KOPT-K1 (cell line): ENCODE measurements around the gene RXRA.

ENCODE experiments used
- H3K27ac ChIP-seq: fragments of 200-600 bp; sonication (generic); 2 replicates; pipeline ENCODE4 v1.5.1; 2016; ENCODE audit warnings: antibody characterized with exemption, mild to moderate bottlenecking, low read depth, low read length; ENCODE audit not compliant: poor library complexity, severe bottlenecking
- H3K36me3 ChIP-seq: fragments of 200-600 bp; sonication (generic); 2 replicates; pipeline ENCODE4 v1.5.1; 2017; ENCODE audit warnings: antibody characterized with exemption, mild to moderate bottlenecking, low read length, moderate library complexity; ENCODE audit not compliant: insufficient read depth
- H3K9me3 ChIP-seq: fragments of 200-600 bp; sonication (generic); 2 replicates; pipeline ENCODE4 v1.5.1; 2017; ENCODE audit warnings: antibody characterized with exemption, low read length, mild to moderate bottlenecking; ENCODE audit not compliant: insufficient read depth, poor library complexity, severe bottlenecking

RXRA gene

GRCh38 chr9:134290603-134291451, 35.4 kb upstream of the RXRA start:
- Histone ChIP-seq H3K36me3 (no peaks in the 10 kb centered on the region), H3K9me3 (no peaks in the 10 kb centered on the region), H3K27ac (no peak overlapping the region)

- H3K36me3 ChIP-seq = no peaks in the 10 kb centered on the region
- no peaks in the 10 kb centered on the region for H3K9me3 ChIP-seq
- H3K27ac ChIP-seq = no peak overlapping the region
Measured at GRCh38 chr9:134291452-134291881, 34.8 kb upstream of the RXRA start.

- Histone ChIP-seq H3K9me3 (no peaks in the 10 kb centered on the region), H3K36me3 (no peaks in the 10 kb centered on the region), H3K27ac (no peak overlapping the region)
Measured at GRCh38 chr9:134291961-134292871, 34.0 kb upstream of the RXRA start.

- Histone ChIP-seq H3K36me3 (no peaks in the 10 kb centered on the region), H3K9me3 (no peaks in the 10 kb centered on the region), H3K27ac (no peak overlapping the region)
Measured at GRCh38 chr9:134293031-134293521, 33.2 kb upstream of the RXRA start.

GRCh38 chr9:134293611-134294152, 32.6 kb upstream of the RXRA start:
- H3K36me3 ChIP-seq = no peaks in the 10 kb centered on the region
- no peaks in the 10 kb centered on the region for H3K9me3 ChIP-seq
- no peak overlapping the region for H3K27ac ChIP-seq

- no peaks in the 10 kb centered on the region for H3K36me3 ChIP-seq
- H3K9me3 ChIP-seq = no peaks in the 10 kb centered on the region
- no peak overlapping the region for H3K27ac ChIP-seq
Measured at GRCh38 chr9:134294153-134295071, 31.8 kb upstream of the RXRA start.

- Histone ChIP-seq H3K27ac (no peak overlapping the region), H3K9me3 (no peaks in the 10 kb centered on the region), H3K36me3 (no peaks in the 10 kb centered on the region)
Measured at GRCh38 chr9:134295101-134295745, 31.0 kb upstream of the RXRA start.

- Histone ChIP-seq H3K27ac (no peak overlapping the region), H3K36me3 (no peaks in the 10 kb centered on the region), H3K9me3 (no peaks in the 10 kb centered on the region)
Measured at GRCh38 chr9:134295746-134296250, 30.5 kb upstream of the RXRA start.

GRCh38 chr9:134296301-134297082, 29.8 kb upstream of the RXRA start:
- Histone ChIP-seq H3K27ac (no peak overlapping the region), H3K9me3 (no peaks in the 10 kb centered on the region), H3K36me3 (no peaks in the 10 kb centered on the region)

GRCh38 chr9:134297083-134297410, 29.2 kb upstream of the RXRA start:
- no peaks in the 10 kb centered on the region for H3K9me3 ChIP-seq
- no peak overlapping the region for H3K27ac ChIP-seq
- no peaks in the 10 kb centered on the region for H3K36me3 ChIP-seq

GRCh38 chr9:134297576-134297975, 28.7 kb upstream of the RXRA start:
- Histone ChIP-seq H3K9me3 (no peaks in the 10 kb centered on the region), H3K36me3 (no peaks in the 10 kb centered on the region), H3K27ac (no peak overlapping the region)

- Histone ChIP-seq H3K9me3 (no peaks in the 10 kb centered on the region), H3K36me3 (no peaks in the 10 kb centered on the region), H3K27ac (no peak overlapping the region)
Measured at GRCh38 chr9:134298000-134298399, 28.3 kb upstream of the RXRA start.

- Histone ChIP-seq H3K27ac (no peak overlapping the region), H3K36me3 (no peaks in the 10 kb centered on the region), H3K9me3 (no peaks in the 10 kb centered on the region)
Measured at GRCh38 chr9:134299068-134299467, 27.2 kb upstream of the RXRA start.
